GM12875 (cell line): ENCODE data around the gene RORB.

ENCODE experiments used
- H3K4me3 ChIP-seq: one replicate; pipeline ENCODE4 v1.5.1; 2011; ENCODE audit warnings: low read depth, low read length, control low read depth
- CTCF ChIP-seq: IDR thresholded peaks from 2 replicates; pipeline ENCODE4 v1.5.1; 2011; ENCODE audit warnings: low read depth, mild to moderate bottlenecking, control low read depth, inconsistent platforms, low read length, moderate library complexity, borderline replicate concordance; ENCODE audit not compliant: insufficient read depth

Gene RORB

GRCh38 chr9:74742191-74742790 is 245.2 kb downstream of the RORB start:
- H3K4me3 ChIP-seq, result no peak overlapping the region
- no peak for TF ChIP-seq CTCF
